Mesodermal cell (in vitro differentiated cells): ENCODE measurements around the gene LCE1A. TPM values are rescaled to one million over a fixed set of nuclear protein-coding genes. Genes with fewer than 3 reads are reported as not detected.

Experiments used
- H3K27ac ChIP-seq: 2 replicates; pipeline ENCODE4 v1.7.0; 2013; ENCODE audit warnings: mild to moderate bottlenecking, low read depth, low read length, moderate library complexity; ENCODE audit not compliant: severe bottlenecking
- H3K36me3 ChIP-seq: 2 replicates; pipeline ENCODE4 v1.7.1; 2013; ENCODE audit warnings: mild to moderate bottlenecking, low read length, moderate library complexity; ENCODE audit not compliant: control insufficient read depth, insufficient read depth
- H3K4me1 ChIP-seq: one replicate; pipeline ENCODE4 v1.7.1; 2013; ENCODE audit warnings: mild to moderate bottlenecking, low read length; ENCODE audit not compliant: insufficient read depth, control insufficient read depth, poor library complexity, severe bottlenecking
- H3K4me3 ChIP-seq: 2 replicates; pipeline ENCODE4 v1.7.0; 2013; ENCODE audit warnings: low read length, control low read depth, mild to moderate bottlenecking; ENCODE audit not compliant: insufficient read depth, poor library complexity, severe bottlenecking; ENCODE audit errors: extremely low read depth
- H3K9me3 ChIP-seq: 2 replicates; pipeline ENCODE4 v1.7.1; 2013; ENCODE audit warnings: mild to moderate bottlenecking, low read length, moderate library complexity; ENCODE audit not compliant: control insufficient read depth
- WGBS, 2 experiments: methylation state at CpG; one replicate each; pipeline ENCODE4 v1.1.5; 2013; ENCODE audit warnings: missing lambda C conversion rate in 2 of 2; ENCODE audit not compliant: insufficient coverage in 2 of 2; 5-methylcytosine and 5-hydroxymethylcytosine counted together
- polyA plus RNA-seq, 2 experiments: library from polyadenylated mRNA; stranded (reverse); fragments of 50-300 nt; gene quantifications; one replicate each; pipeline ENCODE4 v1.2.3, GENCODE V29; 2013

The LCE1A gene
- not detected for polyA plus RNA-seq (2013, experiment 1 of 2)
- not detected for polyA plus RNA-seq (2013, experiment 2 of 2)

GRCh38 chr1:152827173-152827572 lies at the start of gene LCE1A:
Gene LCE1A, plus strand, starts transcription at chr1:152827473. Its CDS starts 0 bp downstream, at chr1:152827473.
- H3K9me3 ChIP-seq, result peaks cover 32% of the 10 kb centered on the region
- H3K27ac ChIP-seq, result no peak within 1 kb of the TSS
- no peak within 1 kb of the TSS for H3K4me3 ChIP-seq
- H3K4me1 ChIP-seq, result no peaks in the 10 kb centered on the region
- 82% methylated on average over 2 of the region's 2 CpGs; no CpG with 5 or more reads in 1 of the 2 experiments for WGBS, 2 experiments
- no peaks in the 10 kb centered on the region for H3K36me3 ChIP-seq

- 63 to 72% methylated on average over 2 of the region's 4 CpGs for WGBS, 2 experiments
- no peak overlapping the region for H3K27ac ChIP-seq
- no peaks in the 10 kb centered on the region for H3K36me3 ChIP-seq
- no peaks in the 10 kb centered on the region for H3K4me1 ChIP-seq
- peaks cover 55% of the 10 kb centered on the region for H3K9me3 ChIP-seq
- no peak overlapping the region for H3K4me3 ChIP-seq
Measured at GRCh38 chr1:152777510-152778137, 49.6 kb upstream of the LCE1A start.

GRCh38 chr1:152783095-152783494 lies 44.2 kb upstream of the LCE1A start:
- H3K9me3 ChIP-seq, result peaks cover 60% of the 10 kb centered on the region
- no peak overlapping the region for H3K4me3 ChIP-seq
- H3K4me1 ChIP-seq, result no peaks in the 10 kb centered on the region
- 86 to 100% methylated on average over 1 of the region's 2 CpGs for WGBS, 2 experiments
- H3K36me3 ChIP-seq, result no peaks in the 10 kb centered on the region
- no peak overlapping the region for H3K27ac ChIP-seq

- 83 to 86% methylated on average over 1 of the region's 2 CpGs for whole genome bisulfite sequencing, 2 experiments
- Histone ChIP-seq H3K9me3 (peaks cover 39% of the 10 kb centered on the region), H3K4me1 (no peaks in the 10 kb centered on the region), H3K4me3 (no peak within 1 kb of the TSS), H3K36me3 (no peaks in the 10 kb centered on the region), H3K27ac (no peak within 1 kb of the TSS)
Measured at GRCh38 chr1:152786077-152786476, 41.2 kb upstream of the LCE1A start, which contains the start of gene LCE1E. Gene LCE1E, plus strand, starts transcription at chr1:152786257. Its CDS starts 1,043 bp downstream, at chr1:152787300.

GRCh38 chr1:152795686-152796085 lies 31.6 kb upstream of the LCE1A start:
- Histone ChIP-seq H3K4me1 (no peaks in the 10 kb centered on the region), H3K9me3 (peaks cover 23% of the 10 kb centered on the region), H3K36me3 (no peaks in the 10 kb centered on the region), H3K4me3 (no peak overlapping the region), H3K27ac (no peak overlapping the region)
- WGBS, 2 experiments, result 54 to 80% methylated on average over 1 to 3 of the region's 4 CpGs

- Histone ChIP-seq H3K36me3 (no peaks in the 10 kb centered on the region), H3K4me3 (no peak within 1 kb of the TSS), H3K4me1 (no peaks in the 10 kb centered on the region), H3K9me3 (peaks cover 30% of the 10 kb centered on the region), H3K27ac (no peak within 1 kb of the TSS)
- 0% methylated on average over 1 of the region's 3 CpGs; no CpG with 5 or more reads in 1 of the 2 experiments for WGBS, 2 experiments
Measured at GRCh38 chr1:152796421-152796820, 30.9 kb upstream of the LCE1A start, which contains the start of gene LCE1D. Gene LCE1D, plus strand, starts transcription at chr1:152796721. Its CDS starts 1,074 bp downstream, at chr1:152797795.

- H3K4me1 ChIP-seq, result no peaks in the 10 kb centered on the region
- H3K27ac ChIP-seq, result no peak overlapping the region
- no peak overlapping the region for H3K4me3 ChIP-seq
- H3K9me3 ChIP-seq, result peaks cover 62% of the 10 kb centered on the region
- H3K36me3 ChIP-seq, result no peaks in the 10 kb centered on the region
- WGBS, 2 experiments, result 40 to 60% methylated on average over 1 of the region's 1 CpG
Measured at GRCh38 chr1:152801333-152801732, 25.9 kb upstream of the LCE1A start.

GRCh38 chr1:152806576-152806975 lies 20.7 kb upstream of the LCE1A start, which contains the start of gene LCE1C:
Gene LCE1C, minus strand, starts transcription at chr1:152806651. Its CDS starts 1,173 bp downstream, at chr1:152805478.
- Histone ChIP-seq H3K9me3 (peaks cover 37% of the 10 kb centered on the region), H3K4me1 (no peaks in the 10 kb centered on the region), H3K27ac (no peak within 1 kb of the TSS), H3K36me3 (no peaks in the 10 kb centered on the region), H3K4me3 (no peak within 1 kb of the TSS)
- WGBS, 2 experiments, result 33% methylated on average over 2 of the region's 3 CpGs; no CpG with 5 or more reads in 1 of the 2 experiments

GRCh38 chr1:152811050-152811449 lies 16.2 kb upstream of the LCE1A start:
- Histone ChIP-seq H3K9me3 (peaks cover 18% of the 10 kb centered on the region), H3K27ac (no peak overlapping the region), H3K4me3 (no peak overlapping the region), H3K4me1 (no peaks in the 10 kb centered on the region), H3K36me3 (no peaks in the 10 kb centered on the region)
- 29 to 45% methylated on average over 1 to 2 of the region's 2 CpGs for WGBS, 2 experiments

- Histone ChIP-seq H3K9me3 (peaks cover 13% of the 10 kb centered on the region), H3K36me3 (no peaks in the 10 kb centered on the region), H3K4me3 (no peak within 1 kb of the TSS), H3K4me1 (no peaks in the 10 kb centered on the region), H3K27ac (no peak within 1 kb of the TSS)
- no CpG with 5 or more reads among the region's 2 CpGs for WGBS, 2 experiments
Measured at GRCh38 chr1:152811671-152812070, 15.6 kb upstream of the LCE1A start, which contains the start of gene LCE1B. Gene LCE1B, plus strand, starts transcription at chr1:152811971. Its CDS starts 476 bp downstream, at chr1:152812447.

GRCh38 chr1:152817309-152817708 lies 10.0 kb upstream of the LCE1A start:
- no peaks in the 10 kb centered on the region for H3K4me1 ChIP-seq
- peaks cover 40% of the 10 kb centered on the region for H3K9me3 ChIP-seq
- 74% methylated on average over 4 to 6 of the region's 6 CpGs for whole genome bisulfite sequencing, 2 experiments
- no peak overlapping the region for H3K4me3 ChIP-seq
- H3K36me3 ChIP-seq, result no peaks in the 10 kb centered on the region
- H3K27ac ChIP-seq, result no peak overlapping the region
